Measurements from ENCODE around the gene MRPL28. TPM values are rescaled to one million over a fixed set of nuclear protein-coding genes. Genes with fewer than 3 reads are reported as not detected.
A peak's percentile ranks its signal among the peaks of the same experiment; 100 is the strongest.

The MRPL28 gene
- total RNA-seq, 1 donor from 2014 or later, result 80.4 TPM

GRCh38 chr16:407253-407652 lies 36.9 kb upstream of the MRPL28 start:
- DNase-seq (ENCODE audit: low read depth, low spot score), result no peak
- H3K4me3 Mint-ChIP-seq, result peak overlapping the region; percentile 23

GRCh38 chr16:405548-406506 lies 35.5 kb upstream of the MRPL28 start:
- no peak for DNase-seq (ENCODE audit: low read depth, low spot score)
- H3K27me3 Mint-ChIP-seq (ENCODE audit: low read depth), result no peaks in the 10 kb centered on the region
- no peak overlapping the region for H3K27ac Mint-ChIP-seq (ENCODE audit: unreplicated experiment)
- H3K4me3 Mint-ChIP-seq, result peak overlapping the region; percentile 52
- no peak for TF ChIP-seq CTCF (conservative IDR thresholded peaks at IDR 0.05)
- H3K4me1 Mint-ChIP-seq, result no peaks in the 10 kb centered on the region
- H3K36me3 Mint-ChIP-seq (ENCODE audit: low read depth), result no peaks in the 10 kb centered on the region
- H3K9me3 Mint-ChIP-seq, result no peaks in the 10 kb centered on the region

More at GRCh38 chr16:407253-407652, 36.9 kb upstream of the MRPL28 start:
- H3K9me3 Mint-ChIP-seq, result no peaks in the 10 kb centered on the region
- H3K4me1 Mint-ChIP-seq, result no peaks in the 10 kb centered on the region
- TF ChIP-seq CTCF (conservative IDR thresholded peaks at IDR 0.05), result no peak
- H3K27ac Mint-ChIP-seq (ENCODE audit: unreplicated experiment), result no peak overlapping the region
- H3K27me3 Mint-ChIP-seq (ENCODE audit: low read depth), result no peaks in the 10 kb centered on the region
- no peaks in the 10 kb centered on the region for H3K36me3 Mint-ChIP-seq (ENCODE audit: low read depth)

GRCh38 chr16:404971-405486 lies 34.7 kb upstream of the MRPL28 start:
- no peaks in the 10 kb centered on the region for H3K27me3 Mint-ChIP-seq (ENCODE audit: low read depth)
- no peaks in the 10 kb centered on the region for H3K36me3 Mint-ChIP-seq (ENCODE audit: low read depth)
- H3K9me3 Mint-ChIP-seq, result no peaks in the 10 kb centered on the region
- no peak for DNase-seq (ENCODE audit: low read depth, low spot score)
- no peak overlapping the region for H3K27ac Mint-ChIP-seq (ENCODE audit: unreplicated experiment)
- H3K4me3 Mint-ChIP-seq, result peak overlapping the region; percentile 52
- TF ChIP-seq CTCF (conservative IDR thresholded peaks at IDR 0.05), result no peak
- no peaks in the 10 kb centered on the region for H3K4me1 Mint-ChIP-seq

- peaks cover 1% of the 10 kb centered on the region for H3K27me3 Mint-ChIP-seq (ENCODE audit: low read depth)
- H3K27ac Mint-ChIP-seq (ENCODE audit: unreplicated experiment), result peak within 1 kb of the TSS; percentile 75
- H3K9me3 Mint-ChIP-seq, result no peaks in the 10 kb centered on the region
- peak within 1 kb of the TSS; percentile 87 for H3K4me3 Mint-ChIP-seq
- H3K36me3 Mint-ChIP-seq (ENCODE audit: low read depth), result no peaks in the 10 kb centered on the region
- H3K4me1 Mint-ChIP-seq, result peaks cover 12% of the 10 kb centered on the region
- TF ChIP-seq CTCF (conservative IDR thresholded peaks at IDR 0.05), result peak; percentile 58
- peak; percentile 97 for DNase-seq (ENCODE audit: low read depth, low spot score)
Measured at GRCh38 chr16:401468-402348, 31.4 kb upstream of the MRPL28 start, which contains the start of gene DECR2. Gene DECR2 (plus strand): TSS chr16:401885. CDS start chr16:401964, 79 bp downstream.

- peak overlapping the region; percentile 86 for H3K4me3 Mint-ChIP-seq
- peaks cover 21% of the 10 kb centered on the region for H3K4me1 Mint-ChIP-seq
- peaks cover 6% of the 10 kb centered on the region for H3K27me3 Mint-ChIP-seq (ENCODE audit: low read depth)
- no peak for TF ChIP-seq CTCF (conservative IDR thresholded peaks at IDR 0.05)
- no peaks in the 10 kb centered on the region for H3K36me3 Mint-ChIP-seq (ENCODE audit: low read depth)
- no peaks in the 10 kb centered on the region for H3K9me3 Mint-ChIP-seq
- no peak overlapping the region for H3K27ac Mint-ChIP-seq (ENCODE audit: unreplicated experiment)
- DNase-seq (ENCODE audit: low read depth, low spot score), result no peak
Measured at GRCh38 chr16:400061-400591, 29.8 kb upstream of the MRPL28 start.

Data from neural crest cell (in vitro differentiated cells).